HG03460 (cell line): Measurements from ENCODE around the gene AHCYL2.
A peak's percentile ranks its signal among the peaks of the same experiment; 100 is the strongest.
"Not testable (repeated sequence)": the region's sequence is repeated elsewhere in the genome, so short reads cannot be mapped to it uniquely, and the experiment has no call there.

Experiments used
- ATAC-seq: cut with Tn5 transposase; IDR thresholded peaks from one replicate; pipeline ENCODE4 v1.9.1; 2021; ENCODE audit not compliant: unreplicated experiment

The AHCYL2 gene

DNA sequence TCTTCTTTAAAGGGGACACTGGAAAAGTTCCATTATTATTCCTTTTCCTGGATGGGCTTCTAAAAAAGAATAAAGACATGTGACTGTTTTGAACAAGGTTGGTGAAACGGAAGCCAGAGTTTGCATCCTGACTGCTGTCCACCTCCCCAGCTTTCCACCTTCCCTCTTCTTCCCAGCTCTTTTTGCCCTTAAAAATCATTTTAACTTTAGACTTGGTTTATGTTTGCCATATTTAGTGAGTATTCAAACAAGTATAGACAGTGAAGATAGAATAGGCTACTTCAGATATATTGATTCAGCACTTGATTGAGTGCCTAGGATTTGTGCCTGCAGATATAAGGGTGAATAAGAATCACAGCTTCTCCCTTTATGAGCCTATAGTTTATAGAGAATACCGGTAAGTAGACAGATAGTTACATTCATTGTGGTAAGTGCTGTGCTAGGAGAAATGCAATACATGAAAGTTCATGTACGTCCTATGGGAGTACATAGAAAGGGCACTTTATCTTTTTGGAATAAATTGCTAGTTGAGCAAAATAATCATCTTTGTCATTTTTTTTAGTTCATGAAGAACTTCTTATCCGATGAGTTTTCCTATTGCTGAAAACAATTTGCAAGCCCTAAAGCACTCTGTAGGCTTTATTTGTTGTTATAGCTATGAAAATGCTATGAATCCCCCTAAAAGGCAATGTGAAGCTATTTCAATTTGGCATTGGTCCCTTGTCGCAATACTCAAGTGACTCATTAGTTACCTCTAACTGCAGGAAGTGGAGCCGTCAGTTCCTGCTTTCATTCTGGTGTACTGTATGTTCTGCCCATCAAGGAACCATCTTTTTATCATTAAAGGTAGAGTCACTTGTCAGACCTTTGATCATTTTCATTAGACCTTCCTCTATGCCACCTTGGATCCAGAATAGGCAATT, 152.2 kb downstream of the AHCYL2 start:
- ATAC-seq: no peak

DNA sequence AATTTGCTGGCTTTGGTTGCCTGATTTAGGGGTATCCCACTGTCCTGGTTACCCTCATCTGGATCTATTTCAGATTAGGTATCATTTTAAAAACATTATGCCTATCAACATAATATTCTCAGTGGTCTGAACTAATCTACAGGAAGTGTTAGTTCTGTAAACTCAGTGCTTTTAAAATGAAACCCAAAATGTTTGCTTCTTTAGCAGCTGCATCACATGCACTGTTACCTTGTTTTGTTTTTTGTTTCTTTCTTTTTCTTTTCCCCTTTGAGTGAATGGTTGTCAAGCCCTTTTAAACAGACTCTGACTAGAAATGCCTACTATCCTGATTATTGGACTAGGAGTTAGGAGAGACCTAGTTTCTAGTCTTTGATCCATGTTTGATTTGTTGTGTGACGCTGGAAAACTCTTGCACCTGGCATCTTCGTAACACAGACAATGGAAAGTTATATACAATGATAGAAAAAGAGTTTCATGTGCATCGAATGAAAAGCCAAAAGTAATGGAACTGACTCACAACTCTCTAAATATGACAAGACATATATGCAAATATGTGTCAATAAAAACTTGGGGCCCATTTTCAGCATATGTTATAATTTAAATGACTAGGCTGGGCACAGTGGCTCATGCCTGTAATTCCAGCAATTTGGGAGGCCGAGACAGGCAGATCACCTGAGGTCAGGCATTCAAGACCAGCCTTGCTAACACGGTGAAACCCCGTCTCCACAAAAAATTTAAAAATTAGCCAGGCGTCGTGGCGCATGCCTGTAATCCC, 157.1 kb downstream of the AHCYL2 start:
- ATAC-seq: no peak

DNA sequence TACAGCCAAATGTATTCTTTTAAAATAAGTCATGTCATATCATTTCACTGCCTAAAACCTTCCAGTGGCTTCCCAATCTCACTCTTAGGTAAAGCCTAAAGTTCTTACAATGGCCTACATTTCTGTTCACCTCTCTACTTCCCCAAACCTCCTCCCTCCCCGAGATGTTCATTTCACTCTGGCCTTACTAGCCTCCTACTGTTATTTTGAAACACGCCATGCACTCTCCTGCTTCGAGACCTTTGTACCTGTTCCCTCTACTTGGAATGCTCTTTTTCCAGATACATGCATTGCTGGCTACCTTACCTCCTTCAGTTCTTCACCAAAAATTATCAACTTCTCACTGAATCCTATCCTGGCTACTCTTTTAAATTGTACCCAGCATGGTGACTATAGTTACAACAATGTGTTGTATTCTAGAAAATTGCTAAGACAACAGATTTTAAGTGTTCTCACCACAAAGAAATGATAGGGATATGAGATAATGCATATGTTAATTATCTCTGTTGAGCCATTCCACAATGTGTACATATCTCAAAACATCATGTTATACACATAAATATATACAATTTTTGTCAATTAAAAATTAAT, 158.8 kb downstream of the AHCYL2 start:
- ATAC-seq: no peak

DNA sequence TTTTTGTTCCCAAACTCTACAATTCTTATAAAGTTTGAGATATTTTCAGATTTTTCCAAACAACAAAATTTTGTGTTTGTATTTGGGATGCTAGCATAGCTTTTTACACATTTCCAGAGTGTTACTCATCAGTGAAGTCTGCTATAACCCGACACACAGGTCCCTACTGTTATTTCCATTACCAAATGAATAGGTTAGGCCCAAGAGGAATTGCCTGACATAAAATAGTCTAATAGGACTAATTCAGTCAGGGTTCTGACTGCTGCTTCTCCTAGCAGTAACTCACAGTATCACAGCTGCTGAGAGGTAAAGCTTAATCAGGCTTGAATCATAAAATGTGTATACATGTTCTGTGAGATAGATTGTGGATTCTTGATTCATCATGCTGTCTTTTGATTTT, 160.3 kb downstream of the AHCYL2 start:
- no peak for ATAC-seq

DNA sequence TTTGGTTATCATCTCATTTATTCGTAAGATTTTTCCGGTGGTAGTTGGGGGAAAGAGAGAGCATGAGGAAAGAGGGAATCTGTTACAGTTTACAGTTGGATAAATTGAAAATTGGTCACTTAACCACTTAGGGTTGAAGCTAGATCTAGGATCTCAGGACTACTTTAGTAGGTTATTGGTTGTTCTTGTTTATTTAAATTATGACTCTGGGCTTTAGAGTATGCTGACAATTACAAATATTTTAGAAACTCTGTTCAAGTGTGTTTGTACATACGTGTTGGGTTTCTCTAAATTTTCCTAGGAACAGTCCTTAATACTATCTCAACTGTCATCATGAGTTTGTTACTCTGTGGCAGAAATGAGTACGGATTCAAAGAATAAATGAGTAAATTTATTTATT, 160.8 kb downstream of the AHCYL2 start:
- ATAC-seq: no peak

DNA sequence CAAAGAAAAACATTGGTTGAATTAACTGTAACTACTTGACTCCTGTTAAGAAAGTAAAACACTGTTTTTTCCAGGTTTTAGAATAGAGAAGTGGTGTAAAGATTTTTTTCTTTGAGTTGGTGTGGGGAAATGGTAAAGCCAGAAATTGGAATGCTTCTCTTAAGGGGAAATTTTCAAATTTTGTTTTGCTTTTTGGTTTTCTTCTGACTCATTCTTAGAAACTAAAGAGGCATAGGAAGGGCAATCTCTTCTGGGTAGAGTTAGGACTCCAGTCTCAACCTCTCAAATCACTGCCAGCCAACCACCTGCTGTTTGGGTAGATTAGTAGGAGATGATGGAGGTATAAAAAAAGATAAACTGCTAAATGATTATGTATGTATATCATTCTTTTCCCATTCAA, 161.7 kb downstream of the AHCYL2 start:
- ATAC-seq: no peak

DNA sequence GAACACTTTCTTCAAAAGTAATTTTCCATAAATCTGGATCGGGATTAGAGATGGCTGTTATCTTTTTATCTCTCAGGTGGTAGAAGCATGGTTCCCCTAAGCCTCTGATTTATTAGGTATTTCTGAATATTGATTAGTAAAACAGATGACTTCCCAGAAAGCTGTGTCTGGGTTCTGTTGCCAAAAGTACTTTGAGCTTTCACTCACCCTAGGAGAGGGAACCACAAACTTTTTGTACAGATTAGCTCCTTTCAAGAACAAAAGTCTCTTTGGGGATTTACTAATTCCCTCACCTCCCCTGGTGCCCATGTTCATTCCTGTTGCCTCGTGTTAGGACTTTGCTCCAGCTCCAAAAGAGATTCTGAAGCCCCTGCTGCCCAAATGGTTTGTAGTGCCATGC, 162.7 kb downstream of the AHCYL2 start:
- no peak for ATAC-seq

DNA sequence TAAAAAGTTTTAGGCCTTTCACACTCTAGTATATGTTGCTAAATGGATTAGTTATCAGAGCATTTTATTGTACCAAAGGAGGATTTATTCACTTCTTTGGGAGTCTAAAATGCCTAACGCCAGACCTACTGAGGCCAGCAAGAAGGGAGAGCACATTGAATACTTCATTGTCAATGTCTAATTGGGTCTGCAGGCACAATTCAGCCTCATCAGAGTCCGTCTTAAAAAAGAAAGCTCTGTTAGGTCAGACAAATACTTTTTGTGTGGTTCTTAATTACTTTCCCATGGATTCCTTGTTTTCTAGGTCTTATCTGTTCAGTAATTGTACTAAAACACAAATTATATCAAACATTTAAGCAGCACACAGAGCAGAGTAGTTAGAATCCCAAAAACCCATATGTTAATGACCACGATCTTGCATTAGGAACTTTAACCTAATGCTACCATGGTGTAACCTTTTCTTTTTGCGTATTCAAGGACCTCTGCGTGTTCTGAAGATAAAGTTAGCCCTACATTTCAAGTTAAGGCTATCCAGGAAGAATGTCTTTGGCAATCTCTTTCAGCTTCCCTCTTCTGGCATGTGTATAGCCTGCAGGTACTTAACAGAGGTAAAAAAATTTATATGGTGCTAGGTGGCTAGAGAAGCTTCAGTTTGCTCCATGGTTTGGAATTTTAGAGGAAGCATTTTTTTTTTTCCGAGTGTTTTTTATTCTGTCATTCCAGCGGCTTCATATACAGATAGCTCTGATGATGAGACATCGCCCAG, 163.7 kb downstream of the AHCYL2 start:
- ATAC-seq: no peak

DNA sequence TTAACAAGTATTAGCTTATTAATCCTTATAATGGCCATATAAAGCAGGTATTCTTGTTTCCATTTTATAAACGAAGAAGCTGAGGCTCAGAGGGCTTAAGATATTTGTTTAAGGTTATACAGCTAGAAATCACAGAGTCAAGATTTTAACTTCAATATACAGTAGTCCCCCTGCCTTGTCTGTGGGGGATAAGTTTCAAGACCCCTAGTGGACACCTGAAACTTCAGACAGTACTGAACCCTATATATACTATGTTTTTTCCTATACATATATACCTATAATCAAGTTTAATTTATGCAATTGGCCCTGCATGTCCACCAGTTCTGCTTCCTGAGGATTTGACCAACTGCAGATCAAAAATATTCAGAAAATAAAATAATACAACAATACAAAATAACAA, 165.0 kb downstream of the AHCYL2 start:
- no peak for ATAC-seq

DNA sequence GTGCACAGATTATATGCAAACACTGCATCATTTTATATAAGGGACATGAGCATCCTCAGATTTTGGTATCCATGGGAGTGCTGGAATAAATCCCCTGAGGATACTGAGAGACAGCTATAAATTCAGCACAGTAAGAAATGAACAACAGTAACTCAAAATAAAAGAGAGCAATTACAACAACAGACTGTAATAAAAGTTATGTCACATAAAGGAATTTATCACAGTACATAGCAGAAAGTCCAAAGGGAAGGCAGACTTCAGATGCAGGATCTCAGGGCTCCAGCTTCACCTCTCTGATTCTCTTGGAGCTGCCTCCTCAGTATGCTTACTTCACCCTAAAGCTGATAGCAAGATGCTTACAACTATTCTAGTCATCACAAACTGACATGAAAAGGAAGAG, 165.5 kb downstream of the AHCYL2 start:
- ATAC-seq: no peak

DNA sequence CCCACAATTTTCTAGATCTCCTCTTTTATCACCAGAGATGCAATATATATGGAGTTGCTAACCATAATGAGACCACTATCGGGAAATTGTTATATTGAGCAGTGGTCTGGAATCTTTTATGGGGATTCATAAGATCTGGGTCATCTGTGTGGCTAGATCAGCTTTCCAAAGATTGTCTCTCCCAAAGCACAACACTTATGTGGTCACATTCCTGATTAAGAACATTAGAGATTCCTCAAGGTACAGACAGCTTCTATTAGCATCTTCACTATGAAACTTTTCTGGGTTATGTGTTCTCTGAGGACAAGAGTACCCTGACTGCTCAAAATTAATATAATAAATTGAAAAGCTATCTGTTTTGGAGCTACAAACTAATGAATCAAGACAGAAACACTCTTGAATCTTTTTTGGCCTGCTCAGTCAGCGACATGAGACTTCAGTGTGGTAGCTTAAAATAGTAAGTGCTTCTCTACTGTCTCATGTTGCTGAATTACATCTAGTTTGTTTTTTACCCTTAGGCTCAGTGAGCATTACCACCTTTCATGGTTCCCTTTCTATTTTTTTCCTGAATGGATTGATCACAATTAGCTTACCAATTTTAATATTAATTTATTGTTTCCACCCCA, 166.8 kb downstream of the AHCYL2 start:
- ATAC-seq: no peak

DNA sequence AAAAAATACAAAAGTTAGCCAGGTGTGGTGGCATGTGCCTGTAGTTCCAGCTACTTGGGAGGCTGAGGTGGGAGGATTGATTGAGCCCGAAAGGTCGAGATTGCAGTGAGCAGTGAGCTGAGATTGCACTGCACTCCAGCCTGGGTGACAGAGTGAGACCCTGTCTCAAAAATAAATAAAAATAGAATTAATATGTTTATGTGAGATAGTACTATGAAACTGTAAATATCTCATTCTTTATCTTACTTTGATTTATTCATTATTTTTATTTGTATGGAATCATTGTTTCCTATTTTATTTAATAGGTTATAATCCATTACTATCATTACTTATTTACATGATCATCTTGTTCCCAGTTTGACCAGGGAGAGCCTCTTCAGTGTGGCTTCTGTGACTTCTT, 168.4 kb downstream of the AHCYL2 start:
- ATAC-seq: no peak

DNA sequence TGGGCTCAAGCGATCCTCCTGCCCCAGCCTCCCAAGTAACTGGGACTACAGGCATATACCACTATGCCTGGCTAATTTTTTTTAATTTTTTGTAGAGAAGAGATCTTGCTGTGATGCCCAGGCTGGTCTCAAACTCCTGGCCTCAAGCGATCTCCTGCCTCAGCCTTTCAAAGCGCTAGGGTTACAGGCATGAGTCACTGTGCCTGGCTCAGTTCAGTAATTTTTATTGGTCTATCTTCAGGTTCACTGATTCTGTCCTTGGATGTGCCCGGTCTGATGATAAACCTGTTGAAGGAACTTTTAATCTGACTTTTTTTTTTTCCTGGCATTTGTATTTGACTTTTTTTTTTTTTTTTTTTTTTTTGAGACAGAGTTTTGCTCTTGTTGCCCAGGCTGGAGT, 169.3 kb downstream of the AHCYL2 start:
- no peak for ATAC-seq

DNA sequence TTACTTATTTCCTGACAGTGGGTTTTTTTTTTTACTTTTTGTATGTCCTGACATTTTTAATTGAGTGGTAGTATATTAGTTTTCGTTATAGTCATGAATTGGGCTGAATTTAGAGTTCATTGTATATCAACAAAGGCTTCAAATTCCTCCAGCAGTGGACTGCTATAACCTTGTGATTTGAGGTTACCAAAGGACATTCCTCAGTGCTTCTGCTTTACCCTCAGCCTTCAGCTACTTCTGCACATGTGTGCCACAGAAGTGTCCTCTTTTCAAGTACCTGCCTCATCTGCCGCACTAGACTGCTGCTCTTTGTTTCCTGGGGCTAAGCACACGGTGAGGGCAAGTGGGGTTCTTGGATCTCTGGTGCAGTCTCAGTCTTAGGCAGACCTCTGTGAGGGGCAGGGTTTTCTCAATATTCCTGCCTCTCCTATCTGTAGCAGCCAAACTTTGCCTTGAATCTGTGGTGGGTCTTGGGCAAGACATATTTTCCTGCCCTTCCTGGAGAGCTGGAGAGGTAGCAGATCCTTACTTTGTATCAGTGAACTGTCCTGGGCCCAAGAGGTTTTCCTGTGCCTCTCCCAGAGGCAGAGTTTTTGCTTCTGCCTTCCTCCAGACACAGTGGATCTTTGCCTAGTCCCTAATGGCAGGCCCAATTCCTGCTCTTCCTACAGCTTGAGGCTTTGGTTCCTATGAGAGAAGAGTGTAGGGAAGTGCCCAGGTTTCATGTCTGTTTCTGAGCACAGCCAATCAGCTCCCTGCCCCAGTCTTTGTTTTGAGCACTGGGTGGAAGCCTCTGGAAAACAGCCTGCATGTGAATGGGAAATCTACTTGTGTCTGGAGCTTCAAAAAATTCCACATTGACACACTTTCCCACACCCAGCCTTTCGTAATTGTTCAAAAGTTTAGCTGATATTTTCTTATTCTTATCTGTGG, 170.4 kb downstream of the AHCYL2 start:
- ATAC-seq: no peak

DNA sequence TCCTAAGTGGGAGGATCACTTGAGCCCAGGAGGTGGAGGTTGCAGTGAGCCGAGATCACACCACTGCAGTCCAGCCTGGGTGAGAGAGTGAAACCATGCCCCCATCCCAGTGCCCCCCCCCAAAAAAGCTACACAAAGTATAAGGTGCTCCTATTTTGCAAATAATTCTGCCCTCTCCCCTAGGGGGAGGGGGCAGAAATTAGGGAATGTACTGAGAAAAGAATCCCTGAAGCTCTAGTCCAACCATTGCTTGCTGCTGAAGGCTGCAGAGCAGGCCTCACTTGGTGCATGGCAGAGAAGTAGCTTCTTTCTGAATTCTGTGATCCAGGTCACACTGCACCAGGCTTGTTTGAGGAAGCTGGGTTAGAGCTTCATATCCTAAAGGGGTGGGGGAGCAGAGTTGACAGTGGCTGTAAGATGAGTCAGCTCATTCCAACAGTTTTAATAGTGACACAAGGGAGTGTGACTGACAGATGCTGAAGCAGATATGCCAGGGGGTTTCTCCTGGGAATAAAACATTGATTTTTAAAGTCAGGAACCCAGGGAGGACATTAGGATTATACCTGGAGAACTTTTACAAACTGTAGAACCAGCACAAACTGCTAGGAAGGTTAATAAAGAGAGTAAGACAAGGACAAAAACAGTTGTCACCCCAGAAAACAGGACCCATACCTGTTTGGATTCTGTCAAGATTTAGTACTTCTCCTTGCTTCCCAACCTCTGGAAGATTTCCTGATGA, 176.6 kb downstream of the AHCYL2 start:
- ATAC-seq: no peak

DNA sequence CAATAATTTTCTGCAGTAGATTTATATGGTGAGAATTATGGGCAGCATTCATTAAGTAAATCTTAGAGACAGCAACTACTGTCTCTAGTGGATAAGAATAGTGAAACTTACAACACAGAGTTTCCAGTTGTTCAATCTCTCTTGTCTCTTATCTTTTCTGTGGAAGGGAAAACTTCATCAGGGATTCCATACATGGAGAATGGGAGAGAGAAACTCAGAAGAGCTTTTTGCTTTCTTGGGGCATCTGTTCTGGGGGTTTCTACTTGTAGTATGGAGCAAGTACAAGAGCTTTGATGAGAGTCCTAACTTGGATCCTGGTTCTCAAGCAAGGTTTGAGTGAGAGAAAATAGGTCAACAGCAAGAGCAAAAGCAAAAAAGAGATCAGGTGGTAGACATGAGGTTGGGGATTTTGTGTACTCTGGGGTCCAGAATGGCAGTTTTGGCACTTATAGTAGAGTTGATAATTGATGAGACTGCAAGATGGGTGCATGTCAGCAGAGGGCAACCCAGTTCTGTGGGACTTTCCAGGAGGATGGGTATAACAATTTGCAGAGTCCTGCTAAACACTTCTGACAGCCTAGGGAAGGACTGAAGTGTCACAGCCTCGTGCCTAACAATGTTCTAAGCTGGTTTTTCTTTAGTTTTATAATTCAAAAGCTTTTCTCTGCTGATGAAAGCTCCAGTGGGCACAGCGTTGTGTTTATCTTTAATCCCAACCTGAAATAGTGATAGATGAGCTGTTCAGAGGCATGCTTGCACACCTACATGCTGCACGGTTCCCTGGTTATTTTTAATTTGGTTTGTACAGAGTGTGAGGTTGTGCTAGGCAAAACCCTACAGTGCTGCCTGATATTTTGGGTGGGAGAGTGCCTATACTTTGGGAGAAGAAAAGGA, 177.4 kb downstream of the AHCYL2 start:
- peak; percentile 81 for ATAC-seq

DNA sequence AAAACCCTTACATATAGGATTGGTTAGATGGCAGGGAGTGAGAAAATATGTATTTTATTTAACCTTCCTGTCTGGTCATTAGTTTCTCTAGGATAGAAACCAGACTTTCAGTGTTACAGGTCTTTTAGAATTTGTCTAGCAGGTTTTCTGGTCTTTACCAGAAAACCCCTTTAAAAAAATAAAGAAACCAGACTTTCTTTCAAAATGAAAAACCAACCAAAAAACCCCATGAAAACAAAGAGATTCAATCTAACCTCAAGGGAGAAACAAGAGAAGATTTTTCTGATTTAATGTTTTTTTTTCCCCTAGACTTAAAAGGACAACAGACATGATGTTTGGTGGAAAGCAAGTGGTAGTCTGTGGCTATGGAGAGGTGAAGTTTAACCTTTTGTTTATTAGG, 180.7 kb downstream of the AHCYL2 start:
- no peak for ATAC-seq

DNA sequence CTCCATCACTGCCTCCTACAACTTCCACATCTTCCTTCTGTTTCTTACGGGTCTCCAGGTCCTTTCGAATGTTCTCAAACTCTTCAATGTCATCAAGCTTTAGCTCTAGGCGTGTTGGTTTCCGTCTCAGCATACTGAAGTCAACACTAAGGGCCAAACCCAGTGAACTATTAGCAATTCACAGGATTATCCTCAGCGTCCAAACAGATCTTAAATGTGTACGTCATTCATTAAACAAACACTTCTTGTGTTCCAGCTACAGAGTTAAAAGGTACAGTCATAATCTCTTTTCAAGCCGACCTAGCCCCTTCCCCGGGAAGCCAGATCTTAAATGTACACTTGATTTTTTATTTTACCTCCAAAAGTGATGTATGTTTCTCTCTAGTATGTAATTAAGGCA, 185.4 kb downstream of the AHCYL2 start:
- not testable (repeated sequence) for ATAC-seq
